Fibroblast of mammary gland (primary cell): ENCODE data around the gene RPL10.

ENCODE experiments used
- DNase-seq: peaks from one replicate; pipeline ENCODE4 v3.0.0-alpha.2; 2010; ENCODE audit warnings: low read depth
- H3K4me3 ChIP-seq: 2 replicates; pipeline ENCODE4 v1.5.1; 2011; ENCODE audit warnings: low read depth, mild to moderate bottlenecking, low read length, moderate library complexity; ENCODE audit not compliant: control insufficient read depth
- CTCF ChIP-seq: conservative IDR thresholded peaks from 2 replicates; pipeline ENCODE4 v1.5.1; 2011; ENCODE audit warnings: low read depth, low read length, inconsistent platforms; ENCODE audit not compliant: control insufficient read depth, insufficient read depth

The RPL10 gene

DNA sequence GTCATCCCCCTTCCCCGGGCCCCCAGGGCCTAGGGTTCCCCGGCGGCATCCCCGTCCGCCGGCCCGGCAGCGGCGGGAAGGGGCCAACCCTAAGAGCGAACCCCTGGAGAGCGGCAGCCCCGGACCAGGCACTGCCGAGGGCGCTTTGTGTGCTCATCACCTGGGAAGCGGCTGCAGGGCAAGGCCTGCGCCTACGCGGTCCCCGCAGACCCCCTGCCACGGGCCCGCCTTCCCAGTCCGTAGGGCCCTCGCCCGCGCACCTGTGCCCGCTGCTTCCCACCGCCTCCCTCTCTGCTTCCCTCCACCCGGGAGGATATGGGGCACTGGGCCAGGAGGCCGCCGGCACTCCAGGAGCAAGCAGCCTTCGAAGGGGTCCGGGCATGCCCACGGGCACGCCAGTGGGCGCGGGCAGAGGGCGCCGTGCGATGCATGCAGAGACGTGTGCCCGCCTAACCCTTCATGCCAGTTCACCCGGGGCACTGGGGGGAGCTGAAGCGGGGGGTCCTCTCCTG, 26.3 kb upstream of the RPL10 start:
- no peak for TF ChIP-seq CTCF
- H3K4me3 ChIP-seq = peak overlapping the region; percentile 44
- no peak for DNase-seq

DNA sequence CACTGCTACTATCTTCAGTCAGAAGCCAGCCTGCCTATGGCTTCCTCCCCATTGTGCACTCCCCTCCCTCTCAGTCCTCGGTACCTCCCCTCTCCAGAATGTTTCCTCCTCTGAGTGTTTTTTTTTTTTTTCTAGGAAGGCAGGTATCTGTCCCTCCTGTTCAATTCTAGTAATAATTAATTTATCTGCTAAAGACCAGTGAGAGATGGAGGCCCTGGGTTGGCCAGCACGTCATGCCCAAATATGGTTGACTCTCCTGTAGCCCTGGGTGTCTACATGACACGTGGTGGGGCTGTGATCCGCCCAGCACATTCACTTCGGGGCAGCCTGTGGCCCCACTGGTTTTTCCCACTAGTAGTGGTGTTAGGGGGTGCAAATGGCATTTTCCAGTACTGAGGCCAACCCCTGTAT, 25.6 kb upstream of the RPL10 start:
- H3K4me3 ChIP-seq = no peak overlapping the region
- no peak for TF ChIP-seq CTCF
- no peak for DNase-seq

- TF ChIP-seq CTCF = peak; percentile 38
- peak; percentile 74 for DNase-seq
- H3K4me3 ChIP-seq = peak overlapping the region; percentile 44
Observed at GRCh38 chrX:154373340-154374306, 24.6 kb upstream of the RPL10 start.

DNA sequence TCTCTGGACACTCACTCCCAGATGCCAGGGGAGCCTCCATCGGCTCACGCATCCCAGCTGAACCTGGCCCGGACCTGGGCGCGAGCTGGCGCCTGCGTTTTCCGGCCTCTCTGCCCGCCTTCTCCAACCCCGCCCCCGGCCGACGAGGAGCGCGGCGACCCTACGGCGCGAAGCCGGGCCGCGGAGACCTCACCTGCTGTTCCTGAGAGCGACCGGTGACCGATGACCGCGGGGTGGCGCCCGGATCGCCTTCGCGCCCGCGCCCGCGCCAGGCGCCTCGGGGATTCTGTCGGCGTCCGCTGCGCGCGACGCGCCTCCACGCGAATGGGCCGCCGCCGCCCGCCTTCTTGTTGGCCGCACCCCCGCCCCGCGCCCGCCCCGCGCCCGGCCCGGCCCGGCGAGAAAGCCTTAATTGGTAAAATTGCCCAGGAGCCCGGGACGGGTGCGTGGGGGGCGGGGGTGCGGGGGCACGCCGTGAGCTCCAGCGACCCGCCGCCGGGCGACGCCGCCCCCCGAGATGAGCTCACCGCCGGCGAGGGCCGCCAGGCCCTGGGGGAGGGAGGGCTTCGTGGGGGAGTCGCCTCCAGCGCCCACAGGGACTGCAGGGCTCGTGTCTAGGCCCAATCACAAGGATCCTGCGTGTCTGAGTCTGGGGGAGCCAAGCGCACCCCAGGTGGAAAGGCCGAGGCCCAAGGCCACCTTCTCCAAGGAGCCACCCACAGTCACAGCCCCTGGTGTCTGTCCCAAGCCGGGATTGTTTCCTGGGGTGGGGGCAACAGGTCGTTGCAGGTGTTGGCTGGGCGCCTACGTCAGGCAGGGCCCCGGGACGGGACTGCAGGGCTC, 23.6 kb upstream of the RPL10 start, which contains the start of gene FLNA:
FLNA (minus strand) TSS at position 322 of the 843 bp plus-strand sequence. CDS start 3,389 bp downstream, outside the sequence.
- no peak for DNase-seq
- peak within 1 kb of the TSS; percentile 44 for H3K4me3 ChIP-seq
- no peak for TF ChIP-seq CTCF

- no peak overlapping the region for H3K4me3 ChIP-seq
- no peak for DNase-seq
- TF ChIP-seq CTCF = no peak
Observed at GRCh38 chrX:154375156-154375504, 23.0 kb upstream of the RPL10 start.

- no peak overlapping the region for H3K4me3 ChIP-seq
- TF ChIP-seq CTCF = no peak
- DNase-seq = no peak
Observed at GRCh38 chrX:154376774-154377173, 21.4 kb upstream of the RPL10 start.
